Measurements from ENCODE around the gene SERP2. TPM values are rescaled to one million over a fixed set of nuclear protein-coding genes. Genes with fewer than 3 reads are reported as not detected.

Gene SERP2
- total and polyA plus RNA-seq, 9 of the 15 experiments (the other 6 are each of a cell fraction or from before 2014, with no cell fraction given): 0.13 TPM; not detected in 8

DNA sequence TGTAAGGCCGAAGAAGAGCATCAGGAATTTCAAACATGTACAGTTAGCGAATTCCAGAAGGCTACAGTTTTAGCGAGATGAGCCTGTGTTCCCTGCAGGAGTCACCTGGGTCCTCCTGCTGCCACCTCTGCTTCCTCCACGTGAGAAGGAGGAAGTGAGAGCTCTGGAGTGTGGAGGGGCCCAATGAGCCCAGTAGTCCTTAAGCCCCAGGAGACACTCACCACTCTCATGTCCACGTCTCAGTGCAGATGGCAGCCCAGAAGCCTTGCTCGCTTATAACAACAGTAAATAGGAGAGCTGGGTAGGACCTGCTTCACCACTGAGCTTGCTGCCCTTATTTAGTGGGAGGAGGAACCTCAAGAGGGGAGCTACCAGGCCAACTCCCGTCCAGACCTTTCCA is 44.3 kb downstream of the SERP2 start:
- Histone ChIP-seq H2AFZ (ENCODE audit: low read depth, low read length) (peak overlapping the region; percentile 79), H3K27me3 (ENCODE audit: control insufficient read depth in 2 of 2, insufficient read depth in 2 of 2, low read length in 2 of 2) (no peaks in the 10 kb centered on the region), H3K27ac (ENCODE audit: extremely low read depth, low read depth, low read length) (no peak overlapping the region), H3K9me1 (ENCODE audit: control insufficient read depth, insufficient read depth, low read length) (no peaks in the 10 kb centered on the region), H4K20me1 (replicated peaks; ENCODE audit: control insufficient read depth, insufficient read depth, low read length) (no peaks in the 10 kb centered on the region), H3K4me1 (replicated peaks in 1 of 2; ENCODE audit: control insufficient read depth in 2 of 2, insufficient read depth in 2 of 2, low read length in 2 of 2) (peaks cover 0 to 12% of the 10 kb centered on the region in 2 experiments; a peak in 4 of 5 replicates), H3K36me3 (ENCODE audit: control insufficient read depth, insufficient read depth, low read length) (no peaks in the 10 kb centered on the region), H3K9me3 (replicated peaks; ENCODE audit: control insufficient read depth, insufficient read depth, low read depth, low read length) (no peaks in the 10 kb centered on the region), H3K9ac (ENCODE audit: insufficient read depth in 1 of 2, low read depth in 2 of 2, low read length in 2 of 2) (no peak overlapping the region), H3K79me2 (ENCODE audit: control insufficient read depth, insufficient read depth, low read length) (no peaks in the 10 kb centered on the region), H3K4me3 (no peak overlapping the region), H3K4me2 (ENCODE audit: insufficient read depth, low read length) (no peak overlapping the region)
- BruUV-seq (replicated peaks): no TSS peak
- no peak for FAIRE-seq
- TF ChIP-seq, protein P1, sequence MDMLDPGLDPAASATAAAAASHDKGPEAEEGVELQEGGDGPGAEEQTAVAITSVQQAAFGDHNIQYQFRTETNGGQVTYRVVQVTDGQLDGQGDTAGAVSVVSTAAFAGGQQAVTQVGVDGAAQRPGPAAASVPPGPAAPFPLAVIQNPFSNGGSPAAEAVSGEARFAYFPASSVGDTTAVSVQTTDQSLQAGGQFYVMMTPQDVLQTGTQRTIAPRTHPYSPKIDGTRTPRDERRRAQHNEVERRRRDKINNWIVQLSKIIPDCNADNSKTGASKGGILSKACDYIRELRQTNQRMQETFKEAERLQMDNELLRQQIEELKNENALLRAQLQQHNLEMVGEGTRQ (CRISPR knock-in tag; IDR thresholded peaks at IDR 0.05): no peak
- TF ChIP-seq ZNF263 (CRISPR knock-in tag; IDR thresholded peaks at IDR 0.05; ENCODE audit: borderline replicate concordance) (no peak), SRSF9 (IDR thresholded peaks at IDR 0.05; ENCODE audit: borderline replicate concordance, low read depth, low read length) (no peak), NR2F6 (CRISPR knock-in tag; IDR thresholded peaks at IDR 0.05) (no peak), SPI1 (IDR thresholded peaks at IDR 0.05; ENCODE audit: borderline replicate concordance, low read depth, low read length) (peak; percentile 34; the same call in 1 of the 2 replicates)
- TF ChIP-seq, protein P2, sequence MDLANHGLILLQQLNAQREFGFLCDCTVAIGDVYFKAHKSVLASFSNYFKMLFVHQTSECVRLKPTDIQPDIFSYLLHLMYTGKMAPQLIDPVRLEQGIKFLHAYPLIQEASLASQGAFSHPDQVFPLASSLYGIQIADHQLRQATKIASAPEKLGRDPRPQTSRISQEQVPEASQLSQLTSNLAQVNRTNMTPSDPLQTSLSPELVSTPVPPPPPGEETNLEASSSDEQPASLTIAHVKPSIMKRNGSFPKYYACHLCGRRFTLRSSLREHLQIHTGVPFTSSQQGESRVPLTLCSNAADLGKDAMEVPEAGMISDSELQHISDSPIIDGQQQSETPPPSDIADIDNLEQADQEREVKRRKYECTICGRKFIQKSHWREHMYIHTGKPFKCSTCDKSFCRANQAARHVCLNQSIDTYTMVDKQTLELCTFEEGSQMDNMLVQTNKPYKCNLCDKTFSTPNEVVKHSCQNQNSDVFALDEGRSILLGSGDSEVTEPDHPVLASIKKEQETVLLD (IDR thresholded peaks at IDR 0.05): no peak
- 33% methylated on average over 7 of the region's 7 CpGs for WGBS (ENCODE audit: insufficient coverage, low coverage, missing lambda C conversion rate)
- in situ Hi-C loops (cut with MboI): no loop called here
- ATAC-seq: no peak; the same call in 2 of the 3 replicates
- ChIA-PET CTCF (ENCODE audit: low intra/inter-chr PET ratio) (no interaction called here), POLR2A (interaction anchor here (0.5 to 1.2 kb wide), 5 partner anchors 10 to 48 kb away, joined by 3 to 4 read pairs (median 3); no protein-coding TSS in a partner anchor)
- no peak for DNase-seq (ENCODE audit: extremely low read depth in 1 of 4, low spot score in 3 of 4)
- intact Hi-C loops (cut with micrococcal nuclease): no loop called here

All from K562 (cell line).